Ascending aorta (tissue), 2 donors: ENCODE data around the gene HES5. TPM values are rescaled to one million over a fixed set of nuclear protein-coding genes. Genes with fewer than 3 reads are reported as not detected.

Experiments
- DNase-seq, 2 donors: peaks; one replicate each; pipeline ENCODE4 v3.0.0-alpha.2; 2019; ENCODE audit warnings: low spot score in 2 of 2
- H3K27ac ChIP-seq, 2 donors: fragments of 200-600 bp; sonication (generic); one replicate each; pipeline ENCODE4 v1.5.1; 2016 to 2017; ENCODE audit warnings: mild to moderate bottlenecking in 1 of 2
- H3K27me3 ChIP-seq: fragments of 200-600 bp; sonication (generic); one replicate; pipeline ENCODE4 v1.5.1; 2017
- H3K36me3 ChIP-seq, 2 donors: fragments of 200-600 bp; sonication (generic); one replicate each; pipeline ENCODE4 v1.5.1; 2016
- H3K4me1 ChIP-seq, 2 donors: fragments of 200-600 bp; sonication (generic); one replicate each; pipeline ENCODE4 v1.5.1; 2016 to 2017; ENCODE audit warnings: mild to moderate bottlenecking in 1 of 2
- H3K4me3 ChIP-seq, 2 donors: fragments of 200-600 bp; sonication (generic); one replicate each; pipeline ENCODE4 v1.5.1; 2016 to 2017; ENCODE audit warnings: mild to moderate bottlenecking in 1 of 2
- H3K9me3 ChIP-seq, 2 donors: fragments of 200-600 bp; sonication (generic); one replicate each; pipeline ENCODE4 v1.5.1; 2016
- intact Hi-C: fragments of 100-400 bp; cut with DNase I; formaldehyde crosslinking; loops from one replicate; pipeline ENCODE4 v1.15.1; 2023
- total RNA-seq: library from RNA; depleted of rRNA; stranded (reverse); fragments of >200 nt; gene quantifications from one replicate; pipeline ENCODE4 v1.1.0, GENCODE V29; 2016
- TF ChIP-seq, protein P1 (sequence below), 3 experiments: fragments of 200-600 bp in 2 of 3; fragments of 450-650 bp in 1 of 3; sonication (generic) in 2 of 3; IDR thresholded peaks; one replicate each; pipeline ENCODE4 v1.5.1; 2016 to 2019; ENCODE audit warnings: antibody characterized with exemption in 3 of 3, mild to moderate bottlenecking in 1 of 3, moderate library complexity in 1 of 3

Gene HES5
- total RNA-seq, 1 donor from 2014 or later, result not detected

DNA sequence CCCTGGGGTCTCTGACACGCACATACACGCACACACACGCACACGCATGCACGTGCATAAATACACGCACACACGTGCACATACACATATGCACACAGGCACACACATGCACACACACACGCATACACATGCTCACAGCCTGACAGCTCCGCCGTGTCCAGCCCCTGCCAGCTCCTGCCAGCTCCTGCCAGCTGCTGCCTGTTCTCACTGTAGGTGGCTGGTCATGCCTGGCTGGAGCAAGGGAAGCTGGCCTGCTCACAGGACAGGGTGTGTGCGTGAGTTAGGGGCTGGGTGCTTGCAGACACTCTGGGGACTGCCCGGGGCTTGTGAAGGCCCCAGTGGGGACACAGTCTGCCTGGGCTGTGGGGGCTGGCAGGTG is 49.1 kb downstream of the HES5 start:
- H3K4me3 ChIP-seq, result no peak overlapping the region
- no peaks in the 10 kb centered on the region for H3K4me1 ChIP-seq
- intact Hi-C loops, result no loop called here
- no peaks in the 10 kb centered on the region for H3K9me3 ChIP-seq
- no peaks in the 10 kb centered on the region for H3K27me3 ChIP-seq
- DNase-seq, result no peak
- no peaks in the 10 kb centered on the region for H3K36me3 ChIP-seq
- H3K27ac ChIP-seq, result no peak overlapping the region
- TF ChIP-seq, protein P1, sequence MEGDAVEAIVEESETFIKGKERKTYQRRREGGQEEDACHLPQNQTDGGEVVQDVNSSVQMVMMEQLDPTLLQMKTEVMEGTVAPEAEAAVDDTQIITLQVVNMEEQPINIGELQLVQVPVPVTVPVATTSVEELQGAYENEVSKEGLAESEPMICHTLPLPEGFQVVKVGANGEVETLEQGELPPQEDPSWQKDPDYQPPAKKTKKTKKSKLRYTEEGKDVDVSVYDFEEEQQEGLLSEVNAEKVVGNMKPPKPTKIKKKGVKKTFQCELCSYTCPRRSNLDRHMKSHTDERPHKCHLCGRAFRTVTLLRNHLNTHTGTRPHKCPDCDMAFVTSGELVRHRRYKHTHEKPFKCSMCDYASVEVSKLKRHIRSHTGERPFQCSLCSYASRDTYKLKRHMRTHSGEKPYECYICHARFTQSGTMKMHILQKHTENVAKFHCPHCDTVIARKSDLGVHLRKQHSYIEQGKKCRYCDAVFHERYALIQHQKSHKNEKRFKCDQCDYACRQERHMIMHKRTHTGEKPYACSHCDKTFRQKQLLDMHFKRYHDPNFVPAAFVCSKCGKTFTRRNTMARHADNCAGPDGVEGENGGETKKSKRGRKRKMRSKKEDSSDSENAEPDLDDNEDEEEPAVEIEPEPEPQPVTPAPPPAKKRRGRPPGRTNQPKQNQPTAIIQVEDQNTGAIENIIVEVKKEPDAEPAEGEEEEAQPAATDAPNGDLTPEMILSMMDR (IDR thresholded peaks at IDR 0.05), result no peak

DNA sequence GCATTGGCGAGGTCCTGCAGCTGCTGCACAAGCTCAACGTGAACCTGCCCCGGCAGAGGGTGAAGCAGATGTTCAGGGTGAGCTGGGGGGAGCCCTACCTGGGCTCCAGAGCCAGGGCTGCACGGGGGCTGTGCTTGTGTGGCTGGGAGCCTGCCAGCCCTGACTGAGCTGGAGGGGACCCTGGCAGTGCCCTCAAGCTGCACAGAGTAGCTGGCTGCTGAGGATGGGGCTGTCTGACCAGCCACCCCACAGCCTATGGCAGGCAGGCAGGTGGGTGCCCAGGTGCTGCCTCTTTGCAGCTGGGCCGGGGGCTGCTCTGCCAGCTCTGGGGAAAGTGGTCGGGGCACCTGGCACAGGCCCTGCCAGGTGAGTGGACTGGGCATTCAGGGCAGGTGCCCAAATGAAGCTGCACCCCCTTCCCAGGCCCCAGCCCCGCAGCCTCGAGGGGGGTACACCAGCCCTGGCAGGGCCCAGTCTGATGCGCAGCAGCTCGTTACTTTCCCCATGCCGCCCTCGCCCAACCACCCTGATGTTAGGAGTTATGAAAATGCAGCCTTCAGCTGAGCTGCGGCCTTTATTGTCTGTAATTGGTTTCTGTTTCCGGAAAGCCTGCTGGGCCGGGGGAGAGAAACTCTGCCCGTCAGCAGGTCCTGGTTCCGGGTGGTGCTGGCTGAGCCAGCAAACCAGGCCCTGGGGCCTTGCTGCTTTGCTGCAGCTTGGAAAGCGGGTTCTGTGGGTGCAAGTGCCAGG is 49.7 kb downstream of the HES5 start:
- DNase-seq, result no peak
- intact Hi-C loops, result no loop called here
- TF ChIP-seq, protein P1 (IDR thresholded peaks at IDR 0.05), result no peak
- no peaks in the 10 kb centered on the region for H3K4me1 ChIP-seq
- no peak overlapping the region for H3K4me3 ChIP-seq
- no peaks in the 10 kb centered on the region for H3K36me3 ChIP-seq
- no peaks in the 10 kb centered on the region for H3K9me3 ChIP-seq
- no peak overlapping the region for H3K27ac ChIP-seq
- H3K27me3 ChIP-seq, result no peaks in the 10 kb centered on the region

DNA sequence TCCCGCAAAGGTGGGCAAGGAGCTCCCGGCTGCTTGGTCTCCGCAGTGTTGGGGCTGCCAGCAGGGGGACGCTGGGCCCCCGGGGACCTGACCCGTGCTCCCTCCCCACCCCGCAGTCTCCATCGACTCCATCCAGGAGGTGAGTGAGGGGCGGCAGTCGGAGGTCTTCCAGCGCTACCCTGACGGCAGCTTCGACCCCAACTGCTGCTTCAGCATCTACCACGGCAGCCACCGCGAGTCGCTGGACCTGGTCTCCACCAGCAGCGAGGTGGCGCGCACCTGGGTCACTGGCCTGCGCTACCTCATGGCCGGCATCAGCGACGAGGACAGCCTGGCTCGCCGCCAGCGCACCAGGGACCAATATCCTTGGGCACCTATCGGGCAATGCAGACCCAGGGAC is 50.4 kb downstream of the HES5 start:
- intact Hi-C loops, result no loop called here
- DNase-seq, result no peak
- Histone ChIP-seq H3K27ac (no peak overlapping the region), H3K4me3 (no peak overlapping the region), H3K9me3 (no peaks in the 10 kb centered on the region), H3K4me1 (no peaks in the 10 kb centered on the region), H3K27me3 (no peaks in the 10 kb centered on the region), H3K36me3 (no peaks in the 10 kb centered on the region)
- TF ChIP-seq, protein P1 (IDR thresholded peaks at IDR 0.05), result no peak

DNA sequence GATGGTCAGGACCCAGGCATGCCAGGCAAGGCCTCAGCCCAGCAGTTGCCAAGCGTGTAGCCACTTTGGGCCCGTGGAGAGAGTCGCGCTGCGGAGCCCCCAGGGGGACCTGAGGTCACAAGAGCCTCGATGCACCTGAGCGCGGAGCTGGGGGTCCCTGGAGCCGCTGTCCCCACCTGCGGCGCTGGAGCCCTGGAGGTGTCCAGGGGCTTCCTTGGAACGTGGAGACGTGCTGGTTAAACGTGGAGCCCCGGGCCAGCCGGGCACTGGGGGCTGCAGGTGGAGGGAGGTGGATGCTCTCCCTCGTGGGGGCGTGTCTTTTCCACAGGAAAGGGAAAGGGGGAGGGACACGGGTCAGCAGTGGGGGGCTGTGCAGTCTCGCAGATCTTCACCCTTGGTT is 50.9 kb downstream of the HES5 start:
- no peak for DNase-seq
- TF ChIP-seq, protein P1 (IDR thresholded peaks at IDR 0.05), result no peak
- H3K36me3 ChIP-seq, result no peaks in the 10 kb centered on the region
- intact Hi-C loops, result no loop called here
- H3K27ac ChIP-seq, result no peak overlapping the region
- no peaks in the 10 kb centered on the region for H3K27me3 ChIP-seq
- H3K9me3 ChIP-seq, result no peaks in the 10 kb centered on the region
- no peak overlapping the region for H3K4me3 ChIP-seq
- no peaks in the 10 kb centered on the region for H3K4me1 ChIP-seq

Other genes starting within 250 kb of the HES5 start
- 18.4 TPM for gene MORN1, start 138.7 kb downstream of the HES5 start, total RNA-seq
- 61.3 TPM for gene RER1, start 138.4 kb downstream of the HES5 start, total RNA-seq
- gene PEX10, start 117.7 kb downstream of the HES5 start, total RNA-seq, result 26.1 TPM
- gene PLCH2, start 54.0 kb downstream of the HES5 start, total RNA-seq, result not detected
- 80.5 TPM for gene PANK4, start 3.7 kb downstream of the HES5 start, total RNA-seq
- 141 TPM for gene TNFRSF14, start 26.1 kb upstream of the HES5 start, total RNA-seq
- 20.1 TPM for gene PRXL2B, start 56.5 kb upstream of the HES5 start, total RNA-seq
- gene MMEL1, start 102.8 kb upstream of the HES5 start, total RNA-seq, result not detected